ENCODE results near the gene OSBPL10. TPM values are rescaled to one million over a fixed set of nuclear protein-coding genes. Genes with fewer than 3 reads are reported as not detected.

OSBPL10 gene
- total RNA-seq, 1 experiment from 2014 or later = 172 TPM

GRCh38 chr3:31705736-31706135 is 275.3 kb downstream of the OSBPL10 start:
- BruUV-seq (replicated peaks) = no TSS peak
- no peaks in the 10 kb centered on the region for H3K9me3 Mint-ChIP-seq (ENCODE audit: unreplicated experiment)
- TF ChIP-seq, protein P1, sequence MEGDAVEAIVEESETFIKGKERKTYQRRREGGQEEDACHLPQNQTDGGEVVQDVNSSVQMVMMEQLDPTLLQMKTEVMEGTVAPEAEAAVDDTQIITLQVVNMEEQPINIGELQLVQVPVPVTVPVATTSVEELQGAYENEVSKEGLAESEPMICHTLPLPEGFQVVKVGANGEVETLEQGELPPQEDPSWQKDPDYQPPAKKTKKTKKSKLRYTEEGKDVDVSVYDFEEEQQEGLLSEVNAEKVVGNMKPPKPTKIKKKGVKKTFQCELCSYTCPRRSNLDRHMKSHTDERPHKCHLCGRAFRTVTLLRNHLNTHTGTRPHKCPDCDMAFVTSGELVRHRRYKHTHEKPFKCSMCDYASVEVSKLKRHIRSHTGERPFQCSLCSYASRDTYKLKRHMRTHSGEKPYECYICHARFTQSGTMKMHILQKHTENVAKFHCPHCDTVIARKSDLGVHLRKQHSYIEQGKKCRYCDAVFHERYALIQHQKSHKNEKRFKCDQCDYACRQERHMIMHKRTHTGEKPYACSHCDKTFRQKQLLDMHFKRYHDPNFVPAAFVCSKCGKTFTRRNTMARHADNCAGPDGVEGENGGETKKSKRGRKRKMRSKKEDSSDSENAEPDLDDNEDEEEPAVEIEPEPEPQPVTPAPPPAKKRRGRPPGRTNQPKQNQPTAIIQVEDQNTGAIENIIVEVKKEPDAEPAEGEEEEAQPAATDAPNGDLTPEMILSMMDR (IDR thresholded peaks at IDR 0.05; ENCODE audit: unreplicated experiment) = no peak
- DNase-seq (ENCODE audit: unreplicated experiment) = no peak
- POLR2A ChIA-PET = no interaction called here
- intact Hi-C loops (cut with micrococcal nuclease) = no loop called here
- no peaks in the 10 kb centered on the region for H3K27me3 Mint-ChIP-seq (ENCODE audit: insufficient read depth, unreplicated experiment)
- CTCF ChIA-PET = interaction anchor here (0.6 kb wide), 2 partner anchors 38 to 1716 kb away, joined by 3 read pairs; no protein-coding TSS in a partner anchor
- H3K27ac Mint-ChIP-seq (ENCODE audit: low read depth, unreplicated experiment) = peak overlapping the region; percentile 72
- H3K4me3 Mint-ChIP-seq (ENCODE audit: unreplicated experiment) = no peak overlapping the region
- peaks cover 30% of the 10 kb centered on the region for H3K4me1 Mint-ChIP-seq (ENCODE audit: insufficient read depth, unreplicated experiment)
- peaks cover 36% of the 10 kb centered on the region for H3K36me3 Mint-ChIP-seq (ENCODE audit: insufficient read depth, unreplicated experiment)

GRCh38 chr3:31704591-31705179 is 276.4 kb downstream of the OSBPL10 start:
- no TSS peak for BruUV-seq (replicated peaks)
- CTCF ChIA-PET = interaction anchor here (0.6 to 1.2 kb wide), 3 partner anchors 24 to 47 kb away, joined by 3 read pairs; no protein-coding TSS in a partner anchor
- no peaks in the 10 kb centered on the region for H3K27me3 Mint-ChIP-seq (ENCODE audit: insufficient read depth, unreplicated experiment)
- H3K4me1 Mint-ChIP-seq (ENCODE audit: insufficient read depth, unreplicated experiment) = peaks cover 32% of the 10 kb centered on the region
- peak overlapping the region; percentile 41 for H3K4me3 Mint-ChIP-seq (ENCODE audit: unreplicated experiment)
- POLR2A ChIA-PET = interaction anchor here (1.1 to 1.8 kb wide), 2 partner anchors 12 to 264 kb away, joined by 4 to 6 read pairs; no protein-coding TSS in a partner anchor
- H3K27ac Mint-ChIP-seq (ENCODE audit: low read depth, unreplicated experiment) = peak overlapping the region; percentile 73
- no peaks in the 10 kb centered on the region for H3K9me3 Mint-ChIP-seq (ENCODE audit: unreplicated experiment)
- H3K36me3 Mint-ChIP-seq (ENCODE audit: insufficient read depth, unreplicated experiment) = peaks cover 47% of the 10 kb centered on the region
- intact Hi-C loops (cut with micrococcal nuclease) = no loop called here
- peak; percentile 73 for DNase-seq (ENCODE audit: unreplicated experiment)
- TF ChIP-seq, protein P1 (IDR thresholded peaks at IDR 0.05; ENCODE audit: unreplicated experiment) = no peak

- Mint-ChIP-seq H3K36me3 (ENCODE audit: insufficient read depth, unreplicated experiment) (peaks cover 46% of the 10 kb centered on the region), H3K27ac (ENCODE audit: low read depth, unreplicated experiment) (peak overlapping the region; percentile 73), H3K4me1 (ENCODE audit: insufficient read depth, unreplicated experiment) (peaks cover 38% of the 10 kb centered on the region), H3K9me3 (ENCODE audit: unreplicated experiment) (no peaks in the 10 kb centered on the region), H3K27me3 (ENCODE audit: insufficient read depth, unreplicated experiment) (no peaks in the 10 kb centered on the region), H3K4me3 (ENCODE audit: unreplicated experiment) (no peak overlapping the region)
- BruUV-seq (replicated peaks) = no TSS peak
- no peak for DNase-seq (ENCODE audit: unreplicated experiment)
- TF ChIP-seq, protein P1 (IDR thresholded peaks at IDR 0.05; ENCODE audit: unreplicated experiment) = no peak
- ChIA-PET POLR2A (interaction anchor here (1.1 to 1.8 kb wide), 2 partner anchors 12 to 265 kb away, joined by 4 to 6 read pairs; no protein-coding TSS in a partner anchor), CTCF (interaction anchor here (0.6 to 1.2 kb wide), 3 partner anchors 25 to 93 kb away, joined by 3 read pairs; no protein-coding TSS in a partner anchor)
- intact Hi-C loops (cut with micrococcal nuclease) = no loop called here
Measured at GRCh38 chr3:31704156-31704555, 276.9 kb downstream of the OSBPL10 start.

DNA sequence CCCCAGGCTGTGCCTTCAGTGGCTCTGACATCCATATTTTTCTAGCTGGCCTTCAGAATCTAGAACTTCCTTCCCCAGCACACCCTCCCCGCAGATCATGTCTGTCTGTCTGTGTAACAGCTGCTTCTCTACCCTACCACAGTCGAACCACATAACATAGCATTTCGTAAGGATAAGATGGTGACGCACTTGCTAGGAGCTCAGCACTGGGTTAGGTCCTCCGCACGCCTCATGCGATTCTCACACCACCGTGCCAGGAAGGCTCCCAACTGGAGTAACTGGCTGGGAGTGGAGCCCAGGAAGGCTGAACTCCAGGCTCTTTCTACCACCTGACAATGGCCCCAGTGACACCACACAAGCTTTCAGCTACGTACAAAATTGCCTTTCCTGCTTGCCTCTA is 279.8 kb downstream of the OSBPL10 start:
- peaks cover 52% of the 10 kb centered on the region for H3K36me3 Mint-ChIP-seq (ENCODE audit: insufficient read depth, unreplicated experiment)
- peaks cover 5% of the 10 kb centered on the region for H3K9me3 Mint-ChIP-seq (ENCODE audit: unreplicated experiment)
- TF ChIP-seq, protein P1 (IDR thresholded peaks at IDR 0.05; ENCODE audit: unreplicated experiment) = no peak
- no peak for DNase-seq (ENCODE audit: unreplicated experiment)
- ChIA-PET POLR2A (no interaction called here), CTCF (interaction anchor here (0.6 kb wide), 1 partner anchor 134 kb away, joined by 3 read pairs; no protein-coding TSS in a partner anchor)
- H3K4me1 Mint-ChIP-seq (ENCODE audit: insufficient read depth, unreplicated experiment) = peaks cover 32% of the 10 kb centered on the region
- no peaks in the 10 kb centered on the region for H3K27me3 Mint-ChIP-seq (ENCODE audit: insufficient read depth, unreplicated experiment)
- no peak overlapping the region for H3K27ac Mint-ChIP-seq (ENCODE audit: low read depth, unreplicated experiment)
- intact Hi-C loops (cut with micrococcal nuclease) = no loop called here
- H3K4me3 Mint-ChIP-seq (ENCODE audit: unreplicated experiment) = no peak overlapping the region
- no TSS peak for BruUV-seq (replicated peaks)

Measured in MCF 10A (cell line).